HUES64 (cell line): ENCODE results near the gene UBASH3A.
A peak's percentile ranks its signal among the peaks of the same experiment; 100 is the strongest.

Experiments used
- H3K27ac ChIP-seq: 2 replicates; pipeline ENCODE4 v1.7.0; 2013; ENCODE audit warnings: low read depth, low read length, inconsistent platforms
- H3K27me3 ChIP-seq: 2 replicates; pipeline ENCODE4 v1.6.1; 2013; ENCODE audit warnings: mild to moderate bottlenecking, low read length; ENCODE audit not compliant: insufficient read depth
- H3K36me3 ChIP-seq: 2 replicates; pipeline ENCODE4 v1.6.1; 2013; ENCODE audit warnings: mild to moderate bottlenecking, low read length; ENCODE audit not compliant: insufficient read depth
- H3K4me1 ChIP-seq: 2 replicates; pipeline ENCODE4 v1.6.1; 2013; ENCODE audit warnings: mild to moderate bottlenecking, low read length, moderate library complexity; ENCODE audit not compliant: insufficient read depth
- H3K4me3 ChIP-seq: 2 replicates; pipeline ENCODE4 v1.5.1; 2013; ENCODE audit warnings: mild to moderate bottlenecking, low read length, moderate library complexity
- H3K9ac ChIP-seq: 2 replicates; pipeline ENCODE4 v1.6.1; 2013; ENCODE audit warnings: mild to moderate bottlenecking, low read depth, low read length
- H3K9me3 ChIP-seq: 2 replicates; pipeline ENCODE4 v1.6.1; 2013; ENCODE audit warnings: low read depth, low read length; ENCODE audit not compliant: insufficient read depth
- WGBS: fragments of 150-250, 120-280 bp; methylation state at CpG from one replicate; pipeline ENCODE4 v1.1.7; 2013; ENCODE audit warnings: missing lambda C conversion rate; 5-methylcytosine and 5-hydroxymethylcytosine counted together

The UBASH3A gene

DNA sequence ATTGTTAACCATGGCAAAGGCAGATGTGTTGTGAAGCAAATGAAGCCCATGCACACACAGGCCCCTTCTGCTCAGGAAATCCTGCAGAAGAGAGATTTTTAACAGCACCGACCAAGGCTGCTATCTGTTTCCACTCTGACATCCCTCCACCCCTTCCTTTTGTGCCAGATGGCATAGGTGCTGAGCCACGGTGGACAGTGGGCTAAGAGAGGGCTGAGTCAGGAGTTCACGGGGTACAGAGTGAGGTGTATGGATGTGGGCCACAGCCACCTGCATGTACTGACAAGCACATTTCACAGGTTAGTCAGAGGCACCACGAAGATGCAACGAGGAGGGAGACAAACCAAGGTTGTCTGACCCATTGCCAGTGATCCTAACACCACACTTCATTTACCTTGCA lies 82.8 kb downstream of the UBASH3A start:
- WGBS: 89% methylated on average over 5 of the region's 5 CpGs
- no peaks in the 10 kb centered on the region for H3K36me3 ChIP-seq

DNA sequence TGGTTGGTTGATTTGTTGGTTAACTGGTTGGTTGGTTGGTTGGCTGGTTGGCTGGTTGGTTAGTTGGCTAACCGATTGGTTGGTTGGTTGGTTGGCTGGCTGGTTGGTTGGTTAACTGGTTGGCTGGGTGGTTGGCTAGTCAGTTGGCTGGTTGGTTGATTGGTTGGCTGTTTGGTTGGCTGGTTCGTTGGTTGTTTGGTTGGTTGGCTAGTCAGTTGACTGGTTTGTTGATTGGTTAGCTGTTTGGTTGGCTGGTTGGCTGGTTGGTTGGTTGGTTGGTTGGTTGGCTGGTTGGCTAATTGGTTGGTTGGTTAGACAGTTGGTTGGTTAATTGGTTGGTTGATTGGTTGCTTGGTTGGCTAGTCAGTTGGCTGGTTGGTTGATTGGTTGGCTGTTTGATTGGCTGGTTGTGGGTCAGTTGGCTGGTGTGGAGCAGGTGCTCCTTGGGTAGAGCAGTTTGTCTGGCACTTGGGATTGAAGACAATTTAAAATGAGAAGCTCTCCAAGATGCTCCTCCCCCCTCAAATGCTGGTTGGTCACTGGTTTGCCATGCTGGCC lies 85.4 kb downstream of the UBASH3A start:
- no peak overlapping the region for H3K4me3 ChIP-seq
- no peak overlapping the region for H3K9ac ChIP-seq
- no peaks in the 10 kb centered on the region for H3K9me3 ChIP-seq
- WGBS: 56% methylated on average over 2 of the region's 2 CpGs
- H3K27me3 ChIP-seq: no peaks in the 10 kb centered on the region; the same call in 1 of the 2 replicates
- H3K36me3 ChIP-seq: no peaks in the 10 kb centered on the region
- peaks cover 5% of the 10 kb centered on the region; the same call in 1 of the 2 replicates for H3K4me1 ChIP-seq
- H3K27ac ChIP-seq: no peak overlapping the region

More for the DNA sequence above, 82.8 kb downstream of the UBASH3A start:
- H3K4me1 ChIP-seq: no peaks in the 10 kb centered on the region
- no peak overlapping the region for H3K9ac ChIP-seq
- H3K27ac ChIP-seq: no peak overlapping the region
- no peaks in the 10 kb centered on the region for H3K9me3 ChIP-seq
- H3K4me3 ChIP-seq: no peak overlapping the region
- H3K27me3 ChIP-seq: no peaks in the 10 kb centered on the region; the same call in 1 of the 2 replicates

DNA sequence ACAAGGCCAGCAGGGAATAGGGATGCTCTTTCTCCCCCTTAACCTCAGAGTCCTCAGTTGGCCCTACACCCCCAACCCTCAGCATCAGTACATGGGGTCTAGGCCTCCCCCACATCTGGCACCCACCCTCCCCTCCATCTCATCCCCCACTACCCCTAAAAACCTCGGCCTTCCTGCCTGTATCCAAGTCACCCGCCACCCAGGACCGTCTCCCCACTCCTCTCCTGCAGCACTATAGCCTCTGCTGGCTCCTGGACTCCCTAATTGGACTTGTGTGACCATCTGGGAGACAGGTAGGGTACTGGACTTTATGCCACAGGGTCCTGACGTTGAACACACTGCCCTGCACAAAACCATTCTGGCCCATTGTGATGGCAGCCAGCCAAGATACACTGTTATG lies 86.3 kb downstream of the UBASH3A start:
- Histone ChIP-seq H3K9me3 (no peaks in the 10 kb centered on the region), H3K27me3 (no peaks in the 10 kb centered on the region; the same call in none of the 2 replicates), H3K4me3 (no peak overlapping the region), H3K9ac (no peak overlapping the region), H3K36me3 (no peaks in the 10 kb centered on the region), H3K27ac (no peak overlapping the region), H3K4me1 (peaks cover 5% of the 10 kb centered on the region; the same call in 1 of the 2 replicates)
- WGBS: 93% methylated on average over 4 of the region's 4 CpGs

DNA sequence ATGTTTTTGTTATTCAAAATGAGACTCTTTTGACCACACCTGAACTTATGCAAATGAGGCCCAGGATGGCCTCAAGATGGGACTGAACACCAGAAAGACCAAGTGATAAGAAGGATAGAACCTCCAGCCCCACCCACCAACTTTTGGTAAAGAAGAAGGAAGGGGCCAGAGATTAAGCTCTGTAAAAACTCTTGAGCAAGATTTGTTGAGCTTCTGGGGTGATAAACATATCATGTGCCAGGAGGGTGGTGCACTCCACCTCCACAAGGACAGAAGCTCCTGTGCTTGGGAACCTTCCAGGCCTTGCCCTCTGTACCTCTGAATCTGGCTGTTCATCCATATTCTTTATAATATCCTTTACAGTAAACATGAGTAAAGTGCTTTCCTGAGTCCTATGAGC lies 87.0 kb downstream of the UBASH3A start:
- Histone ChIP-seq H3K27me3 (peaks cover 7% of the 10 kb centered on the region), H3K9ac (no peak overlapping the region), H3K36me3 (no peaks in the 10 kb centered on the region), H3K4me1 (peaks cover 8% of the 10 kb centered on the region; the same call in 1 of the 2 replicates), H3K27ac (no peak overlapping the region), H3K9me3 (no peaks in the 10 kb centered on the region), H3K4me3 (no peak overlapping the region)

DNA sequence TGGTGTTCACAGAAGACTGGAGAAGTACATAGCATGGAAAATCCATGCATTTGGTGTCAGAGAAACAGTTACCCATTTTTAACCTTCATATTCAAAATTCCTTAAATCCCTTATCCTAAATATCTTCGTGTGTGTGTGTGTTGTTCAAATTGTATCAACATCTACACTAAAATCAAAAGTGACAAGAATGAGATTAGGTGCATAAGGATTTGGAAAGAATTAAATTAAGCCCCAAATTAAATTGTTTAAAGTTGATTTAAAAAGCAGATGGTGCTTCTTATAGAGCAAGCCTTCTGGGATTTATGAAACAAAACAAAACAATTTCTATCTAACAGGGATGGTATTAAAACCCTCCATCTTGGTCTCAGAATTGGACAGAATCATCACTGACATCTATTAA lies 87.6 kb downstream of the UBASH3A start:
- peaks cover 8% of the 10 kb centered on the region for H3K27me3 ChIP-seq
- H3K27ac ChIP-seq: no peak overlapping the region
- no CpG with 5 or more reads among the region's 1 CpG for WGBS
- no peak overlapping the region for H3K9ac ChIP-seq
- no peak overlapping the region for H3K4me3 ChIP-seq
- no peaks in the 10 kb centered on the region for H3K9me3 ChIP-seq
- H3K4me1 ChIP-seq: peaks cover 8% of the 10 kb centered on the region; the same call in 1 of the 2 replicates
- H3K36me3 ChIP-seq: no peaks in the 10 kb centered on the region

DNA sequence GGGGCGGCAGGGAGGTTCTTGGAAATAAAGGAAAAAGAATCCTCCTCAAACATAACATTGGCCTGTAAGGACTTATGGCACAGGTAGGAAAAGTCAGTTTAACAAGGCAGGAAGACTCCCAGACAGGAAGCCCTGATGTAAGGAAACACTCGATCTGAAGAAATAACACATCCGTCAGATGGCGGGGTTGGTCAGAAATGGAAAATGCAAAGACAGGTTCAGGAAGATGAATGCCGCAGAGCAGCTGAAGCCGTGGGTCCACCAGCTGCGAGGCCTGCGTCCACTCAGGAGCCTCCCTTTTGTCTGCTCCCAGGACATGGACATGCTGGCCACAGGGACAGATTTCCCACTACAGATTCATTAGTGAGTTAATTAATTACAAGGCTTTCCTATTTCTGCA lies 88.5 kb downstream of the UBASH3A start:
- Histone ChIP-seq H3K27me3 (peaks cover 8% of the 10 kb centered on the region), H3K9ac (no peak overlapping the region), H3K36me3 (no peaks in the 10 kb centered on the region), H3K27ac (no peak overlapping the region), H3K9me3 (no peaks in the 10 kb centered on the region), H3K4me3 (no peak overlapping the region), H3K4me1 (peaks cover 11% of the 10 kb centered on the region)
- 93% methylated on average over 8 of the region's 8 CpGs for WGBS

DNA sequence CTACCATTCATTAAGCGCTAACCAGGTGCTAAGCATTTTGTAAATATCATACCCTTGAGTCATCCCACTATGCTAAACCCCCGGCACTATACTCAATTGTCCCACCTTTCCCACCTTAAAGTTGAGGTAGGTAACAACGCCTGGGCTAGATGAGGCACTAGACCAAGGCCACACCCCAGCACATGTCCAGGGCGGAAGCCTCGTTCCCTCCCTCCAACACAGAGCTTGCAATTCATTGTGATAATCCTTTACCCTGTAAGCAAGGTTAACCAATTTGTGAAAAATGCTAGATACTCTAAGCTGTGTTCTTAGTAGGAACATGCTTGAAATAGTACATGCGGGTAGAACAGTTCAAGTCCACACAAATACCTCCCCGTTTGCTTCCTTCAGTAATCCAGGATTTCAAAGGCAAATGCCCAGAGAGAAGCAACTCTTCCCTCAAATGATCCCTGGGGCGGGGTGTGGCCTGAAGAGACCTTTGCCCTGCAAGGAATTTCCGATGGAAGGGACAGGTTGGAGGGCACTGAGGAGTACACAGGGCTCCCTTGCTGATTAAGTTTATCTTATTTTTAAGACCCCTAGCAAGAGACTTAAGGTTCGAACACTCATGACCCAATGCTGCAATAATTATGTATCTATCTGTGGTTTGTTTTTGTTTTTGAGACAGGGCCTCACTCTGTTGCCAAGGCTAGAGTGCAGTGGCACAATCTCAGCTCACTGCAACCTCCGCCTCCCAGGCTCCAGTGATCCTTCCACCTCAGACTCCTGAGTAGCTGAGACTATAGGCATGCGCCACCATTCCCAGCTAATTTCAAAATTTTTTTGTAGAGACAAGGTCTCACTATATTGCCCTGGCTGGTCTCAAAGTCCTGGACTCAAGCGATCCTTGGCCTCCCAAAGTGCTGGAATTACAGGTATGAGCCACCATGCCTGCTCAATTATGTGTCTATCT lies 89.7 kb downstream of the UBASH3A start:
- Histone ChIP-seq H3K4me1 (peaks cover 12% of the 10 kb centered on the region), H3K9ac (no peak overlapping the region), H3K4me3 (no peak overlapping the region), H3K27ac (no peak overlapping the region), H3K27me3 (peaks cover 8% of the 10 kb centered on the region; the same call in 1 of the 2 replicates), H3K9me3 (no peaks in the 10 kb centered on the region), H3K36me3 (no peaks in the 10 kb centered on the region)
- 75% methylated on average over 12 of the region's 13 CpGs for WGBS

DNA sequence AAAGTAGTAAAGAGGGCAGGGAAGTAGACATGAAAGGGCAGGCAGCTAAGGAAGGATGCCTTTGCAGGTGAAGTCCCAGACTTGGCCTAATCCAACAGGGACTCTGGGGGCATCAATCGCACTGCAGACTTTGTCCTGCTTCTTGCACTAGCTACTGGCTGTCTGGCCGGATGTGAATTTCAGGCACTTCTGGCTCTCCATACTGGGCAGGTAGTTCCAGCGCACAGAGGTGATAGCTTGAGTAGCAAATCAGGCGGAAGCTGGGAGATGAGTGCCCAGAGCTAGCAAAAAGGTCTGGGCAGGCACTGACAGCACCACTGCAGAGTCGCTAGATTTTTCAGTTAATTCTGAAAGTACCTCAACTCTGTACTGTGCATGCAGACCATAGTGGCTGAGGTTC lies 91.3 kb downstream of the UBASH3A start:
- no peaks in the 10 kb centered on the region for H3K36me3 ChIP-seq
- H3K9ac ChIP-seq: no peak overlapping the region
- no peak overlapping the region for H3K27ac ChIP-seq
- H3K4me3 ChIP-seq: no peak overlapping the region
- 93% methylated on average over 5 of the region's 5 CpGs for WGBS
- H3K4me1 ChIP-seq: peaks cover 18% of the 10 kb centered on the region
- peaks cover 8% of the 10 kb centered on the region; the same call in 1 of the 2 replicates for H3K27me3 ChIP-seq
- H3K9me3 ChIP-seq: no peaks in the 10 kb centered on the region

DNA sequence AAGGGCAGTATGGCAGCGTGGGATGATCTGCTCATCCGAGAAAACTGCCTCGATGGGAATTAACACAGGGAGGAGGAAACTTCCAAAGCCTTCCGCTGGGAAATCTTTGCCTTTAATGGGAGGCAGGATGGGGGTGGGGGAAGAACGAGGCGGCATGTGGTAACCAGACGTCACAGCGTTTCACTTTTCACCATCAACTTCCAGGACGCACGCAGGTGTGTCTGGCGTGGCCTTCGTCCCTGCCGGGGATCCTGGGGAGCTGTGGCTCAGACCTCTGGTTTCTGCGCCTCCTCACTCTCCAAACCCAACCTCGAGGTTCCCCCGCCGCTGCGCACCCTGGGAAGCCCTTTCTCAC lies 92.0 kb downstream of the UBASH3A start:
- Histone ChIP-seq H3K4me3 (peak overlapping the region; percentile 88), H3K9ac (no peak overlapping the region), H3K9me3 (no peaks in the 10 kb centered on the region), H3K27ac (no peak overlapping the region), H3K36me3 (no peaks in the 10 kb centered on the region), H3K27me3 (peaks cover 8% of the 10 kb centered on the region; the same call in 1 of the 2 replicates), H3K4me1 (peaks cover 20% of the 10 kb centered on the region)
- WGBS: 6% methylated on average over 16 of the region's 18 CpGs

DNA sequence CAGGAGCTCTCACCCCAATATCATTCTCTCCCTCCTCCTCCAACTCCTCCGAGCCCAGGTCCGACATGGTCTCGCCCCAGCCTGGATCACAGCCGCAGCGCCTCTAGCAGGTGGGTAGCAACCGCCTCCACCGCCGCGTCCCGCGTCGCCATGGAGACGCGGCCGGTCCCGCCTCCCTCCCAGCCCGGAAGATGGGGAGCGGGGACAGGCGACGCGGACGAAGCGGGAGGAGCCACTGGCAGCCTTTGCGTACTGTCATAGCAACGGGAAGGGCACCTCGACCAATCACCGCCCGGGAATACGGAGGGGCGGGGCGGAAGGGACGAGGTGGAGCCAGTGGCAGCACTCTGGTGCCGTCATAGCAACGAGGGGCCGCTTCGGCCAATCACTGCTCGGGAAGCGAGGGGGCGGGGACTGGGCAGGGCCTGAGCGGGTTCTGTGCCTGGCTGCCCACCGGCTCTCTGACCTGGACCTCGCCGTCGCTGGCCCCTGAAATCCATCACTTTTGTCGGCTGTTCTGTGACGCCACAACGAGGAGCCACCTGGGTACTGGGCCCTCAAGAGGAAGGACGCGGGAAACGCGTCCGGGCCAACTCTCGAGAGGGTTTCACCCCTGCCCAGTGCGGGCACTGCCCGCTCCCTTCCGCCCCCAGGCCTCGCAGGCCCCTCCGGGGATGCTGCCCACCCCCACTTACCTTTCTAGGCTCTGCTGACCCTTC lies 92.6 kb downstream of the UBASH3A start, which contains the start of gene RSPH1:
RSPH1 (minus strand) TSS at position 105 of the 719 bp plus-strand sequence; CDS start at position 67, 38 bp downstream.
- H3K27ac ChIP-seq: peak within 1 kb of the TSS; percentile 78
- peaks cover 20% of the 10 kb centered on the region for H3K4me1 ChIP-seq
- peaks cover 8% of the 10 kb centered on the region; the same call in 1 of the 2 replicates for H3K27me3 ChIP-seq
- peak within 1 kb of the TSS; percentile 88 for H3K4me3 ChIP-seq
- WGBS: under 1% methylated on average over 58 of the region's 58 CpGs
- no peaks in the 10 kb centered on the region for H3K36me3 ChIP-seq
- peak within 1 kb of the TSS; percentile 78 for H3K9ac ChIP-seq
- H3K9me3 ChIP-seq: no peaks in the 10 kb centered on the region

DNA sequence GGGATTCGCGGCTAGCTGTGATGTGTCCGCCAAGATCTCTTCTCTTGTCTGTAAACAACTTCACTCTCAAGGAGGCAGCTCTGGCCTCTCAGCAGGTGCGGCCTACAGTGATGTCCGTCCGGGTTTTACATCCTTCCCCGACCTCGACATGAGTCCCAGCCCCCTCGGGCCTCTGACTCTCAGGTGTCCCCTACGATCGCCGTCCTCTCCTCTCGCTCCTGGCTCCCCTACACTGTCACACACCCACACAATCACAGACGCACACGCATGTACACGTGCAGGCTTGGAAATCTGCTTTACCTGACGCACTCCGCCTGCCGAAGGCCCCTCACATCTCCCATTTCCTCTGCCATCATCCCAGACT lies 93.1 kb downstream of the UBASH3A start:
- Histone ChIP-seq H3K27ac (peak overlapping the region; percentile 78), H3K9me3 (no peaks in the 10 kb centered on the region), H3K27me3 (peaks cover 8% of the 10 kb centered on the region; the same call in 1 of the 2 replicates)

More for the DNA sequence above, 93.1 kb downstream of the UBASH3A start:
- peak overlapping the region; percentile 88 for H3K4me3 ChIP-seq
- 21% methylated on average over 19 of the region's 19 CpGs for WGBS
- H3K9ac ChIP-seq: peak overlapping the region; percentile 78
- peaks cover 20% of the 10 kb centered on the region for H3K4me1 ChIP-seq
- H3K36me3 ChIP-seq: no peaks in the 10 kb centered on the region
